Stimulated activated CD4-positive, alpha-beta T cell treated with anti-CD3 and anti-CD28 coated beads, Interleukin-4, amount 100 ng/mL, for 1 hour (primary cell): ENCODE results near the gene TNPO1.
"Not testable (repeated sequence)": the region's sequence is repeated elsewhere in the genome, so short reads cannot be mapped to it uniquely, and the experiment has no call there.

Source experiments
- DNase-seq: peaks from one replicate; pipeline ENCODE4 v3.0.0-alpha.2; 2020

TNPO1 gene

GRCh38 chr5:72855821-72856220, 39.4 kb downstream of the TNPO1 start:
- DNase-seq: no peak

- DNase-seq: no peak
Observed at GRCh38 chr5:72857396-72857795, 40.9 kb downstream of the TNPO1 start.

GRCh38 chr5:72859127-72859526, 42.7 kb downstream of the TNPO1 start:
- no peak for DNase-seq

GRCh38 chr5:72860499-72860898, 44.0 kb downstream of the TNPO1 start:
- no peak for DNase-seq

GRCh38 chr5:72871366-72872024, 55.0 kb downstream of the TNPO1 start:
- DNase-seq: no peak

GRCh38 chr5:72878854-72879253, 62.4 kb downstream of the TNPO1 start:
- no peak for DNase-seq

- no peak for DNase-seq
Observed at GRCh38 chr5:72882989-72883388, 66.5 kb downstream of the TNPO1 start.

GRCh38 chr5:72883850-72884249, 67.4 kb downstream of the TNPO1 start:
- DNase-seq: no peak

GRCh38 chr5:72884892-72885291, 68.4 kb downstream of the TNPO1 start:
- DNase-seq: no peak

GRCh38 chr5:72885824-72886223, 69.4 kb downstream of the TNPO1 start:
- no peak for DNase-seq

- DNase-seq: no peak
Observed at GRCh38 chr5:72888595-72888994, 72.1 kb downstream of the TNPO1 start.

- no peak for DNase-seq
Observed at GRCh38 chr5:72889324-72889723, 72.9 kb downstream of the TNPO1 start.

GRCh38 chr5:72892846-72893245, 76.4 kb downstream of the TNPO1 start:
- DNase-seq: no peak

GRCh38 chr5:72895758-72896157, 79.3 kb downstream of the TNPO1 start:
- DNase-seq: no peak

- DNase-seq: no peak
Observed at GRCh38 chr5:72906806-72907205, 90.3 kb downstream of the TNPO1 start.

- no peak for DNase-seq
Observed at GRCh38 chr5:72908664-72909063, 92.2 kb downstream of the TNPO1 start.

- no peak for DNase-seq
Observed at GRCh38 chr5:72917371-72917776, 100.9 kb downstream of the TNPO1 start.

GRCh38 chr5:72920690-72921502, 104.4 kb downstream of the TNPO1 start:
- no peak for DNase-seq

GRCh38 chr5:72921886-72922285, 105.4 kb downstream of the TNPO1 start:
- no peak for DNase-seq

GRCh38 chr5:72922422-72922821, 106.0 kb downstream of the TNPO1 start:
- DNase-seq: no peak

- no peak for DNase-seq
Observed at GRCh38 chr5:72925336-72926010, 109.0 kb downstream of the TNPO1 start.

GRCh38 chr5:72932686-72933085, 116.2 kb downstream of the TNPO1 start:
- not testable (repeated sequence) for DNase-seq

- DNase-seq: not testable (repeated sequence)
Observed at GRCh38 chr5:72934953-72935725, 118.7 kb downstream of the TNPO1 start.
